VCaP (cell line): ENCODE measurements around the gene ASB6.
A peak's percentile ranks its signal among the peaks of the same experiment; 100 is the strongest.

Experiments
- H3K27ac ChIP-seq: fragments of 450-650 bp; 2 replicates; pipeline ENCODE4 v1.5.1; 2017
- TF ChIP-seq, protein P1 (sequence below): fragments of 450-650 bp; conservative IDR thresholded peaks from 2 replicates; pipeline ENCODE4 v1.5.1; 2017; ENCODE audit warnings: mild to moderate bottlenecking, moderate library complexity

ASB6 gene

GRCh38 chr9:129626079-129626624 lies 15.8 kb downstream of the ASB6 start, which contains the start of gene NTMT1:
Gene NTMT1 (plus strand): TSS chr9:129626163. CDS start chr9:129632704, 6,541 bp downstream.
- TF ChIP-seq, protein P1, sequence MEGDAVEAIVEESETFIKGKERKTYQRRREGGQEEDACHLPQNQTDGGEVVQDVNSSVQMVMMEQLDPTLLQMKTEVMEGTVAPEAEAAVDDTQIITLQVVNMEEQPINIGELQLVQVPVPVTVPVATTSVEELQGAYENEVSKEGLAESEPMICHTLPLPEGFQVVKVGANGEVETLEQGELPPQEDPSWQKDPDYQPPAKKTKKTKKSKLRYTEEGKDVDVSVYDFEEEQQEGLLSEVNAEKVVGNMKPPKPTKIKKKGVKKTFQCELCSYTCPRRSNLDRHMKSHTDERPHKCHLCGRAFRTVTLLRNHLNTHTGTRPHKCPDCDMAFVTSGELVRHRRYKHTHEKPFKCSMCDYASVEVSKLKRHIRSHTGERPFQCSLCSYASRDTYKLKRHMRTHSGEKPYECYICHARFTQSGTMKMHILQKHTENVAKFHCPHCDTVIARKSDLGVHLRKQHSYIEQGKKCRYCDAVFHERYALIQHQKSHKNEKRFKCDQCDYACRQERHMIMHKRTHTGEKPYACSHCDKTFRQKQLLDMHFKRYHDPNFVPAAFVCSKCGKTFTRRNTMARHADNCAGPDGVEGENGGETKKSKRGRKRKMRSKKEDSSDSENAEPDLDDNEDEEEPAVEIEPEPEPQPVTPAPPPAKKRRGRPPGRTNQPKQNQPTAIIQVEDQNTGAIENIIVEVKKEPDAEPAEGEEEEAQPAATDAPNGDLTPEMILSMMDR: no peak
- H3K27ac ChIP-seq: peak within 1 kb of the TSS; percentile 91

DNA sequence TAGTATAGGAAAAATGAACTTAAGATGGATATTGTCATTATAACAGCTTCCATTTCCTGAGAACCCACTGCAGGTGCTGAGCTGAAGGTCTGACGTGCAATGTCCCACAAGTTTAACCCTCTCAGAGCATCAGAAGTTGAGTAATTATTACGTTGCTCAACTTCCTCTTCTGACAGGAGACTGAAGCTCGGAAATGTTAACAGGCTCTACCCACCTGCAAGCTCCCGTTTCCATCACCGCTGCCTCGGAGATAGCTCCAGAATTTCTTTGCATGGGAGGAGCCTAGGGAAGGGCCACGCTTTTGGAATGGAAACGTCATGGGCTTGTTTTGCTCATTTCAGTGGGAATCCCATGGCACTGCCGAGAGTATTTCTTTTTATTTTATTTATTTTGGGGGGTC lies 17.0 kb downstream of the ASB6 start:
- TF ChIP-seq, protein P1: no peak
- peak overlapping the region; percentile 91 for H3K27ac ChIP-seq

- peak overlapping the region; percentile 91; the same call in 1 of the 2 replicates for H3K27ac ChIP-seq
- TF ChIP-seq, protein P1: peak; percentile 93
Observed at GRCh38 chr9:129624168-129624759, 17.7 kb downstream of the ASB6 start.

- TF ChIP-seq, protein P1: no peak
- H3K27ac ChIP-seq: no peak overlapping the region
Observed at GRCh38 chr9:129623331-129623730, 18.6 kb downstream of the ASB6 start.

DNA sequence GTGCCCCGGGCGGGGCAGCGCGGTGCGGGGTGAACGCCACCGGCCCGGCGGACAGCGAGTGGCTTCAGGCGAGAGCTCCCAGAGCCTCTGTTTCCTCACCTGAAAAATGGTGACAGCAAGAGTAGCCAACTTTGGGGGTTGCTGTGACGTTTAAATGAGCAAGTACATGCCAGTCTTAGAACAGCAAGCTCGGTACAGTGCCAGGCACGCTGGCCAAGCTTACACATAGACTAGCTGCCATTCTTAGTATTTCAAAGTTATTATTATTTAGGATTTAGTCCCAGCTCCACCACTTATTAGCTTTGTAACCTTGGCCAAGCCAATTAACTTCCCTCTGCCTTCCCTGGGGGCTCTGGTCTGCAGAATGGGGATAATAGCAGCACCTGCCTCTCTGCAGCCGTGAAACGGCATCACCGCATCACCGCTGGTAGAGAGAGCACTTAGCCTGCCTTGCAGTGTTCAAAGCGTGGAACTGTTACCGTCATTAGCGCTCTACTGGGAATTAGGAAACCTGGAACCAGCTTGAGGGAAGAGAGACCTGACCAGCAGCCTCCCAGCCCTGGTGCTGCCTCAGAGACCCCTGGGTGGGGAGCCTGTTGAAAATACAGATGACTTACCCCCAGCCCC lies 21.2 kb downstream of the ASB6 start, which contains the start of gene C9orf50:
Gene C9orf50, minus strand, starts transcription at position 433 of the 627 bp plus-strand sequence. CDS start 527 bp downstream, outside the sequence.
- TF ChIP-seq, protein P1: no peak
- H3K27ac ChIP-seq: peak within 1 kb of the TSS; percentile 32; the same call in 1 of the 2 replicates

DNA sequence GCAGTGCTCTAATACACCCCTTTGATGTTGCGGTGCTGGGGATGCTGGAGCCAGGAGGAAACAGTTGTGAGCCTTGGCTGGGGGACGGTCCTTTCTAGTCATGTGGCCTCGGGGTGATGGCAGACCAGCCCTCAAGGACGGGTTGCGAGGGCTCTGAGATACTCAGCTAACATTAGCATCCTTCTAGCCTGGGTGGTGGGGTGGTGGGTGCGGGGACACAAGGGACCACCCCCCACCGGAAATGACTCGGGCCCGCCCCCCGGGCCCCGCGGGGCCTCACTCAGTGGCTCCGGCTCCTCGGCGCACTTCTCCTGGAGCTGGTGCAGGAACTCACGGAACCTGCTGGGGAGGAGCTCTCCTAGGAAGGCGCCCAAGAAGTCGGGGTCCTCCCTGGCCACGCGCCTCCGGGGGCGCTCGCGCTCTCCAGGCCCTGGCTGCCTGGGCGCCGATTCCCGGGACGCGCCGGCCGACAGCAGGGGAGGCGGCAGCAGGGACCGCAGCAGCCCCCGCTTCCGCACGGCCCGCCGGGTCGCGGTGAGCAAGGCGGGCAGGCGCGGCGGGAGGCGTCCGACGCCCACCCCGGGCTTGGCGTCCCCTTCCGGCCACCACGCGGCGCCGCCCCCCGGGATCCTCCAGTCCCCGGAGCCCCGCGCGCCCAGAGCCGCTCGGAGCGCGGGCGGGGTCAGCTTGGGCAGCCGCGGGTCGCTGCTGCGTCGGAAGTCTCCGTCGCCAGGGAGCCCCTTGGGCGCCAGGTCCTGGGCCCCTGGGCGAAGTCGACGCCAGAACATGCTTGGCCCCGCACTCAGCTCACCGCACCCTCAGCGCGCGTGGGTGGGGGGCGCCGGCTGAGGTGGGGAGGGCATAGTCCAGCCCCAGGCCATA lies 21.9 kb downstream of the ASB6 start:
- H3K27ac ChIP-seq: peak overlapping the region; percentile 32; the same call in 1 of the 2 replicates
- TF ChIP-seq, protein P1: peak; percentile 39
